H1 (cell line): Measurements from ENCODE around the gene CSF2RB. TPM values are rescaled to one million over a fixed set of nuclear protein-coding genes. Genes with fewer than 3 reads are reported as not detected.

Experiments
- CTCF ChIA-PET: fragments of 300-600 bp; sonication (Branson Sonifier 250); formaldehyde crosslinking; loops from one replicate; lab custom pipeline; 2021; ENCODE audit not compliant: partially characterized antibody; lab: Charles Lee
- POLR2A ChIA-PET: fragments of 300-600 bp; sonication (Branson Sonifier 250); formaldehyde crosslinking; loops from one replicate; lab custom pipeline; 2021; ENCODE audit warnings: inconsistent platforms; ENCODE audit not compliant: partially characterized antibody; lab: Charles Lee
- DNase-seq, 2 experiments: peaks; one replicate each; pipeline versions ENCODE4 v3.0.0 to v3.0.0-alpha.2; 2010 to 2022; ENCODE audit warnings: low spot score in 2 of 2, low read depth in 1 of 2, mixed read lengths in 1 of 2
- FAIRE-seq: peaks from 2 replicates; lab custom pipeline; 2011; peaks lifted over from hg19 to GRCh38; lab: Jason Lieb, UNC
- H2AFZ ChIP-seq: 2 replicates; pipeline ENCODE4 v1.8.1; 2012; ENCODE audit warnings: low read length, inconsistent platforms
- H2AK5ac ChIP-seq: 2 replicates; pipeline ENCODE4 v1.6.1; 2013; ENCODE audit warnings: low read depth, low read length
- H2BK120ac ChIP-seq: replicated peaks from 2 replicates; pipeline ENCODE3; 2013; ENCODE audit warnings: low read depth, low read length, inconsistent platforms
- H2BK12ac ChIP-seq: 2 replicates; pipeline ENCODE4 v1.6.1; 2013; ENCODE audit warnings: low read depth, low read length
- H2BK15ac ChIP-seq: 2 replicates; pipeline ENCODE4 v1.6.1; 2013; ENCODE audit warnings: low read length
- H2BK20ac ChIP-seq: 2 replicates; pipeline ENCODE4 v1.6.1; 2013; ENCODE audit warnings: low read length
- H2BK5ac ChIP-seq: 2 replicates; pipeline ENCODE4 v1.6.1; 2013; ENCODE audit warnings: low read depth, low read length
- H3K14ac ChIP-seq: 2 replicates; pipeline ENCODE4 v1.6.1; 2013; ENCODE audit warnings: inconsistent platforms; ENCODE audit not compliant: insufficient read length
- H3K18ac ChIP-seq: 2 replicates; pipeline ENCODE4 v1.6.1; 2013; ENCODE audit warnings: low read length; ENCODE audit errors: extremely low read depth
- H3K23ac ChIP-seq: 2 replicates; pipeline ENCODE4 v1.6.1; 2013; ENCODE audit warnings: inconsistent platforms; ENCODE audit not compliant: insufficient read length
- H3K23me2 ChIP-seq: 2 replicates; pipeline ENCODE4 v1.6.1; 2013; ENCODE audit warnings: low read depth, low read length
- H3K27ac ChIP-seq: 2 replicates; pipeline ENCODE4 v1.6.1; 2011; ENCODE audit warnings: low read depth, low read length, inconsistent platforms
- H3K27me3 ChIP-seq, 4 experiments: replicated peaks in 1 of 4; 1 replicate in 1 of 4; 2 replicates in 3 of 4; pipeline versions ENCODE4 v1.6.1 to v1.8.1; 2011 to 2013; ENCODE audit warnings: low read length in 3 of 4, mild to moderate bottlenecking in 3 of 4, inconsistent platforms in 2 of 4, mixed read lengths in 2 of 4, moderate library complexity in 1 of 4; ENCODE audit not compliant: control insufficient read depth in 3 of 4, insufficient read depth in 3 of 4; ENCODE audit errors: extremely low read depth in 1 of 4
- H3K36me3 ChIP-seq, 4 experiments: 2 replicates each; pipeline versions ENCODE4 v1.6.1 to v1.8.1; 2011 to 2013; ENCODE audit warnings: mild to moderate bottlenecking in 4 of 4, low read length in 3 of 4, moderate library complexity in 2 of 4, control low read depth in 1 of 4, inconsistent platforms in 1 of 4; ENCODE audit not compliant: insufficient read depth in 4 of 4, control insufficient read depth in 2 of 4
- H3K4ac ChIP-seq: replicated peaks from 2 replicates; pipeline ENCODE3; 2013; ENCODE audit warnings: low read length, low read depth, mixed read lengths, inconsistent platforms; ENCODE audit not compliant: insufficient read length
- H3K4me1 ChIP-seq, 4 experiments: replicated peaks in 1 of 4; 1 replicate in 1 of 4; 2 replicates in 3 of 4; pipeline versions ENCODE4 v1.6.1 to v1.8.1; 2011 to 2013; ENCODE audit warnings: low read length in 3 of 4, inconsistent platforms in 2 of 4, mixed read lengths in 1 of 4; ENCODE audit not compliant: insufficient read depth in 4 of 4, control insufficient read depth in 3 of 4
- H3K4me2 ChIP-seq, 2 experiments: 2 replicates each; pipeline versions ENCODE4 v1.6.1 to v1.8.1; 2011 to 2013; ENCODE audit warnings: low read depth in 2 of 2, low read length in 2 of 2, control low read depth in 1 of 2, inconsistent platforms in 1 of 2, mild to moderate bottlenecking in 1 of 2; ENCODE audit not compliant: insufficient read depth in 1 of 2
- H3K4me3 ChIP-seq, 4 experiments: fragments of 200-600, 300-600 bp in 1 of 4; sonication (generic), shearing (Covaris generic), sonication (Bioruptor Twin) in 1 of 4; 2 replicates each; pipeline versions ENCODE4 v1.5.1 to v1.8.1; 2011 to 2016; ENCODE audit warnings: low read length in 4 of 4, low read depth in 3 of 4, control low read depth in 2 of 4, inconsistent platforms in 2 of 4, mild to moderate bottlenecking in 2 of 4, mixed read lengths in 1 of 4, moderate library complexity in 1 of 4; ENCODE audit not compliant: insufficient read depth in 2 of 4; ENCODE audit errors: extremely low read depth in 1 of 4
- H3K56ac ChIP-seq: replicated peaks from 2 replicates; pipeline ENCODE3; 2013; ENCODE audit warnings: low read depth, mild to moderate bottlenecking, mixed read lengths, low read length, inconsistent platforms; ENCODE audit not compliant: insufficient read length
- H3K79me1 ChIP-seq: 2 replicates; pipeline ENCODE4 v1.6.1; 2013; ENCODE audit warnings: low read depth, low read length, control low read depth
- H3K79me2 ChIP-seq, 2 experiments: 2 replicates each; pipeline versions ENCODE4 v1.6.1 to v1.8.1; 2012 to 2013; ENCODE audit warnings: low read length in 2 of 2, mild to moderate bottlenecking in 2 of 2, inconsistent platforms in 1 of 2; ENCODE audit not compliant: insufficient read depth in 2 of 2, control insufficient read depth in 1 of 2
- H3K9ac ChIP-seq, 4 experiments: replicated peaks in 1 of 4; 1 replicate in 1 of 4; 2 replicates in 3 of 4; pipeline versions ENCODE4 v1.6.1 to v1.8.1; 2011 to 2013; ENCODE audit warnings: low read depth in 3 of 4, low read length in 3 of 4, control low read depth in 2 of 4, mild to moderate bottlenecking in 2 of 4, moderate library complexity in 2 of 4, inconsistent platforms in 1 of 4; ENCODE audit errors: extremely low read depth in 1 of 4
- H3K9me3 ChIP-seq, 2 experiments: 2 replicates each; pipeline versions ENCODE4 v1.6.1 to v1.8.1; 2012 to 2013; ENCODE audit warnings: mild to moderate bottlenecking in 2 of 2, moderate library complexity in 2 of 2, control low read depth in 1 of 2, inconsistent platforms in 1 of 2, low read depth in 1 of 2, low read length in 1 of 2, mixed read lengths in 1 of 2; ENCODE audit not compliant: insufficient read depth in 2 of 2
- H4K20me1 ChIP-seq, 2 experiments: replicated peaks in 1 of 2; 2 replicates each; pipeline versions ENCODE3 to v1.8.1; 2011 to 2013; ENCODE audit warnings: inconsistent platforms in 2 of 2, low read length in 2 of 2, mild to moderate bottlenecking in 1 of 2; ENCODE audit not compliant: insufficient read depth in 2 of 2, control insufficient read depth in 1 of 2
- H4K5ac ChIP-seq: 2 replicates; pipeline ENCODE4 v1.6.1; 2013; ENCODE audit warnings: low read length, low read depth, mixed read lengths, inconsistent platforms; ENCODE audit not compliant: insufficient read length
- H4K8ac ChIP-seq: 2 replicates; pipeline ENCODE4 v1.8.0; 2013; ENCODE audit warnings: mild to moderate bottlenecking, moderate library complexity, low read length, inconsistent platforms; ENCODE audit not compliant: insufficient read depth; ENCODE audit errors: extremely low read depth
- H4K91ac ChIP-seq: replicated peaks from 2 replicates; pipeline ENCODE3; 2013; ENCODE audit warnings: low read length, mixed read lengths, inconsistent platforms; ENCODE audit not compliant: insufficient read length
- CHD2 ChIP-seq: IDR thresholded peaks from 2 replicates; pipeline ENCODE4 v1.6.1; 2012; ENCODE audit warnings: low read length, improper control_type of control experiment
- GABPA ChIP-seq: IDR thresholded peaks from 2 replicates; pipeline ENCODE4 v1.6.1; 2011; ENCODE audit warnings: mild to moderate bottlenecking, low read length, moderate library complexity, borderline replicate concordance; ENCODE audit not compliant: insufficient read depth
- GTF2F1 ChIP-seq: IDR thresholded peaks from 2 replicates; pipeline ENCODE4 v1.6.1; 2012; ENCODE audit warnings: low read depth, low read length, improper control_type of control experiment, borderline replicate concordance
- JUND ChIP-seq: IDR thresholded peaks from 2 replicates; pipeline ENCODE4 v1.6.1; 2011; ENCODE audit warnings: mild to moderate bottlenecking, improper control_type of control experiment, low read length
- POLR2A ChIP-seq, 2 experiments: IDR thresholded peaks; 1 replicate in 1 of 2; 2 replicates in 1 of 2; pipeline ENCODE4 v1.6.1; 2011; ENCODE audit warnings: low read depth in 2 of 2, low read length in 2 of 2, mild to moderate bottlenecking in 2 of 2; ENCODE audit errors: control extremely low read depth in 1 of 2
- POLR2AphosphoS5 ChIP-seq: IDR thresholded peaks from 2 replicates; pipeline ENCODE4 v1.6.1; 2011; ENCODE audit warnings: low read depth, low read length
- SIX5 ChIP-seq: IDR thresholded peaks from 2 replicates; pipeline ENCODE4 v1.6.1; 2011; ENCODE audit warnings: mild to moderate bottlenecking, low read depth, low read length
- SP2 ChIP-seq: IDR thresholded peaks from 2 replicates; pipeline ENCODE4 v1.6.1; 2012; ENCODE audit warnings: mild to moderate bottlenecking, low read length, inconsistent platforms
- SP4 ChIP-seq: IDR thresholded peaks from 2 replicates; pipeline ENCODE4 v1.6.1; 2012; ENCODE audit warnings: low read length, inconsistent platforms
- TCF12 ChIP-seq: IDR thresholded peaks from 2 replicates; pipeline ENCODE4 v1.6.1; 2011; ENCODE audit warnings: low read depth, mild to moderate bottlenecking, low read length
- WGBS, 2 experiments: shearing (Covaris generic) in 1 of 2; methylation state at CpG; one replicate each; pipeline versions ENCODE4 v1.1.6 to v1.1.7; 2013 to 2015; ENCODE audit warnings: low lambda C conversion rate in 2 of 2, mixed read lengths in 2 of 2, inconsistent platforms in 1 of 2, low coverage in 1 of 2, missing lambda C conversion rate in 1 of 2; ENCODE audit not compliant: insufficient replicate concordance in 2 of 2, insufficient coverage in 1 of 2, insufficient read length in 1 of 2; ENCODE audit errors: extremely low coverage in 1 of 2, missing lambda C conversion rate in 1 of 2; 5-methylcytosine and 5-hydroxymethylcytosine counted together
- polyA plus RNA-seq, 7 experiments: library from polyadenylated mRNA; depleted of rRNA in 3 of 7; stranded (reverse) in 5 of 7; unstranded in 2 of 7; fragments of >200 nt in 5 of 7; fragments of 200-250 nt in 2 of 7; gene quantifications; 1 replicate in 5 of 7; 2 replicates in 1 of 7; 4 replicates in 1 of 7; pipeline versions ENCODE4 v1.2.1 to v1.2.3, GENCODE V29; 2011 to 2013; ENCODE audit warnings: missing spikeins in 2 of 7, mixed read lengths in 2 of 7
- total RNA-seq: library from RNA; stranded (reverse); fragmentation: NEBNext Ultra II Directional; extraction: Animal tissue kit (Norgen Biotek cat#: 25700); gene quantifications from 2 replicates; pipeline ENCODE4 v1.2.1, GENCODE V29; 2021
- TF ChIP-seq, protein P1 (sequence below): IDR thresholded peaks from 2 replicates; pipeline ENCODE4 v1.6.1; 2012; ENCODE audit warnings: inconsistent platforms
- TF ChIP-seq, protein P2 (sequence below): IDR thresholded peaks from 2 replicates; pipeline ENCODE4 v1.6.1; 2012; ENCODE audit warnings: inconsistent platforms

The CSF2RB gene
- total and polyA plus RNA-seq, 2 of the 8 experiments (the other 6 are each of a cell fraction or from before 2014, with no cell fraction given): not detected

DNA sequence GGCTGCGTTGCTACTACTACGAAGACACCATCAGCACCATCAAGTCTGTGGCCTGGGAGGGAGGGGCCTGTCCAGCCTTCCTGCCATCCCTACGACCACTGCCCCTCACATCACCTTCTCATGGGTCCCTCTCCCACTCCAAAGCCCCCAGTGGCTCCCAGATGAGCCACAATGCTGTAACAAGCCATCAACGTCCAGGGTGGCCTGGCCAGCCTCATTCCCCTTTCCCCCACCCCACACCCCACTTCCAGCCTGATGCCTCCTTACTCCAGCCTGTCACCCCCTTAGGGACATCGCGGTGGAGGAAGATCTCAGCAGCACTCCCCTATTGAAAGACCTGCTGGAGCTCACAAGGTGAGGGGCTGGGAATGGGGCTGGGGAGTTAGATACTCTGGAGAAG is 37.7 kb upstream of the CSF2RB start:
- Histone ChIP-seq H4K8ac (no peak overlapping the region), H2AFZ (no peak overlapping the region), H3K18ac (no peak overlapping the region), H2BK20ac (no peak overlapping the region), H3K4me2 (no peak overlapping the region), H3K56ac (no peak overlapping the region), H3K9me3 (no peaks in the 10 kb centered on the region), H3K4me1 (no peaks in the 10 kb centered on the region; a peak in 1 of 7 replicates), H4K91ac (no peak overlapping the region), H2BK15ac (no peak overlapping the region), H2BK120ac (no peak overlapping the region), H2AK5ac (no peak overlapping the region), H3K4me3 (no peak overlapping the region), H3K27me3 (no peaks in the 10 kb centered on the region; a peak in 2 of 7 replicates), H3K14ac (no peak overlapping the region), H4K20me1 (peaks cover 0 to 3% of the 10 kb centered on the region in 2 experiments), H3K36me3 (no peaks in the 10 kb centered on the region), H2BK12ac (no peak overlapping the region), H2BK5ac (no peak overlapping the region), H3K23me2 (peaks cover 10% of the 10 kb centered on the region; the same call in 1 of the 2 replicates), H3K79me1 (no peaks in the 10 kb centered on the region), H4K5ac (no peak overlapping the region), H3K79me2 (no peaks in the 10 kb centered on the region), H3K27ac (no peak overlapping the region), H3K9ac (no peak overlapping the region), H3K4ac (no peak overlapping the region), H3K23ac (no peak overlapping the region)
- 87% methylated on average over 3 of the region's 6 CpGs; no CpG with 5 or more reads in 1 of the 2 experiments for WGBS, 2 experiments
- TF ChIP-seq, protein P1, sequence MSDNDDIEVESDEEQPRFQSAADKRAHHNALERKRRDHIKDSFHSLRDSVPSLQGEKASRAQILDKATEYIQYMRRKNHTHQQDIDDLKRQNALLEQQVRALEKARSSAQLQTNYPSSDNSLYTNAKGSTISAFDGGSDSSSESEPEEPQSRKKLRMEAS: no peak
- TF ChIP-seq GABPA (no peak), JUND (no peak), GTF2F1 (no peak), SIX5 (no peak), CHD2 (no peak), POLR2A (IDR thresholded peaks at IDR 0.05; ENCODE audit: control extremely low read depth in 1 of 2, low read depth in 2 of 2, low read length in 2 of 2) (no peak), POLR2AphosphoS5 (no peak), SP4 (no peak), TCF12 (no peak), SP2 (no peak)
- TF ChIP-seq, protein P2, sequence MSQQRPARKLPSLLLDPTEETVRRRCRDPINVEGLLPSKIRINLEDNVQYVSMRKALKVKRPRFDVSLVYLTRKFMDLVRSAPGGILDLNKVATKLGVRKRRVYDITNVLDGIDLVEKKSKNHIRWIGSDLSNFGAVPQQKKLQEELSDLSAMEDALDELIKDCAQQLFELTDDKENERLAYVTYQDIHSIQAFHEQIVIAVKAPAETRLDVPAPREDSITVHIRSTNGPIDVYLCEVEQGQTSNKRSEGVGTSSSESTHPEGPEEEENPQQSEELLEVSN: no peak
- ChIA-PET POLR2A (interaction anchor here (0.5 to 0.9 kb wide), 2 partner anchors 9 to 32 kb away, joined by 3 read pairs; no protein-coding TSS in a partner anchor), CTCF (interaction anchor here (0.8 to 2.7 kb wide), 5 partner anchors 10 to 102 kb away, joined by 3 to 18 read pairs (median 3); no protein-coding TSS in a partner anchor)
- FAIRE-seq (no peak), DNase-seq (no peak)
